CD4-positive, alpha-beta T cell treated with Interleukin-15 for 4 hours (primary cell): ENCODE data around the gene BRME1.

ENCODE experiments used
- DNase-seq: peaks from one replicate; pipeline ENCODE4 v3.0.0-alpha.2; 2020; ENCODE audit warnings: low spot score

The BRME1 gene

DNA sequence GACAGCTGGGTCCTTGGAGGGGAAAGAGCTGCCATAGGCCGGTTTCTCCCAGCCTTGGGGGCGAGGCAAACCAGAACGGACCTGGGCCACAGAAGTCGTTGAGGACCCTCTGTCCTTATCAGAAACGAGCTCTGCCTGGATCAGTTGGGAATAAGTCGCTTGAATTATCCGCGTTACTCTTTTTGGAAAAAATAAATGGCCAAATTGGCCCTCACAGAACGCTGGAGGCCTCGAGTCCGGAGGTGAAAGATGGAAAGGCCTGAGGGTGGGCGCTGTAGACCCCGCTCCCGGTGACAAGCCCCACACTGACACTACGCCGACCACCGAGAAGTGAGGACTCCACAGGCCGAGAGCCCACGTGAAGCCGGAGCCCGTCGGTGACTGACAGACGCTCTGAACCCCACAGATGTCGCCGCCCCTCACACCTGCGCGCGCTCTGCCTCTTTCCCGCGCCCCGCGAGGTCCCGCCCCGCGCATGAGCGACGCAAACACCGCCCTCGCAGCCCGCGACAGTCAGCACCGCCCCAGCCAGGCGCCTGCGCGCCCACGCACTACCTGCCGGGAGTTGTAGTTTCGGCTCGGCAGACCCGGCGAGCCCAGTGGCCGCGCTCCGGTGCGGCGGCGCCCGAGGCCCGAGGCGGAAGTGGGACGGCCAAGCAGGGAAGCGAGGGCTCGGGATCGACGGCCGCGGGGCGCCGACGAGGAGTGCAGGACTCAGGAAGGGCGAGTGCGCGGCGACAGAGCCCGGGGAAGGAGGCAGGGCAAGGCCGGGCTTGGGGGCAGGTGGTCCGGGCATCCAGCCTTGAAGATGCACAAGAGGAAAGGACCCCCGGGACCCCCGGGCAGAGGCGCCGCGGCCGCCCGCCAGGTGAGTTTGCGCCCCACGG, at the start of gene BRME1, which contains the start of gene CC2D1A:
Gene BRME1, minus strand, starts transcription at position 484 of the 887 bp plus-strand sequence. CDS start 1,225 bp downstream, outside the sequence.
Gene CC2D1A, plus strand, starts transcription at position 568 of the 887 bp plus-strand sequence. Its CDS starts 241 bp downstream, at position 809.
- peak; percentile 93 for DNase-seq

DNA sequence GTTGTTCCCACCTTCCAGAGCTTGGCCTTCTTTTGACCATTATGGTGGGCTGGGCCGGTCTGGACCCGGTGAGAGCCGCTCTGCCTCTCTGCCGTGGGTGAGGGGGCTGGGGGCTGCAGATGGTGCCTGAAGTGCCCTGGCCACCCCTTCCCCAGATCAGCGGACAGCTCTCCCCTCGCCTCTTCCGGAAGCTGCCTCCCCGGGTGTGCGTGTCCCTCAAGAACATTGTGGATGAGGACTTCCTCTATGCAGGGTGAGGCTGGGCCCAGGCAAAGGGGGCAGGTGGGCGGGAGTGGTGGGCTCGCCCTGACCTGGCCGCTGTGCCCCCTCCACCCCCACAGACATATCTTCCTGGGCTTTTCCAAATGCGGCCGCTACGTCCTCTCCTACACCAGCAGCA, 48.3 kb upstream of the BRME1 start:
- DNase-seq, result no peak

DNA sequence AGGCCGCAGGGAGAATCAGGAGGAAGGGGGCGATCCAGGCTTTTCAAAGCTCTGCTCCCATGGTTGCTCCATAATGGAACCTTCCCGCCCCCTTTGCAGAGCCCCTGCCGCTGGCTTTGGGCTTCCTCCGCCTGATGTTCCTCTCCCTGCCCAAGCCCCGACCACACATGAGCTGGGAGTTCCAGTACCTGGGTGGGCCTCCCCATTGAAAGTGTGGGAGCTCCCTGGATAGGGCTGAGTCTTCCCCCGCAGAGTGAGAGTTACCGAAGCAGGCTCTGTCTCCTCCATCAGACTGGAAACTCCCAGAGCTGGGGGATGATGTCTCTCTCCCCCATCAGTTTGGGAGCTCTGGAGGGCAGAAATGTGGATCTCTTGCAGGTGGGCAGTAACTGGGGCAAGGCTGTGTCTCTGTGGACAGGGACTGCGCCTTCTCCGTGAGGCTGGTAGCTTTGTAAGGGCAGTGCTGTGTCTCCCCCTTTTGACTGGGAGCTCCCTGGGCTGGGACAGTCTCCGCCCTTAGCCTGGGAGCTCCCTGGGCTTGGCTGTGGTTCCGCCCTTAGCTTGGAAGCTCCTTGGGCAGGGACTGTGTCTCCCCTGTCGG, 47.1 kb upstream of the BRME1 start:
- DNase-seq, result no peak

DNA sequence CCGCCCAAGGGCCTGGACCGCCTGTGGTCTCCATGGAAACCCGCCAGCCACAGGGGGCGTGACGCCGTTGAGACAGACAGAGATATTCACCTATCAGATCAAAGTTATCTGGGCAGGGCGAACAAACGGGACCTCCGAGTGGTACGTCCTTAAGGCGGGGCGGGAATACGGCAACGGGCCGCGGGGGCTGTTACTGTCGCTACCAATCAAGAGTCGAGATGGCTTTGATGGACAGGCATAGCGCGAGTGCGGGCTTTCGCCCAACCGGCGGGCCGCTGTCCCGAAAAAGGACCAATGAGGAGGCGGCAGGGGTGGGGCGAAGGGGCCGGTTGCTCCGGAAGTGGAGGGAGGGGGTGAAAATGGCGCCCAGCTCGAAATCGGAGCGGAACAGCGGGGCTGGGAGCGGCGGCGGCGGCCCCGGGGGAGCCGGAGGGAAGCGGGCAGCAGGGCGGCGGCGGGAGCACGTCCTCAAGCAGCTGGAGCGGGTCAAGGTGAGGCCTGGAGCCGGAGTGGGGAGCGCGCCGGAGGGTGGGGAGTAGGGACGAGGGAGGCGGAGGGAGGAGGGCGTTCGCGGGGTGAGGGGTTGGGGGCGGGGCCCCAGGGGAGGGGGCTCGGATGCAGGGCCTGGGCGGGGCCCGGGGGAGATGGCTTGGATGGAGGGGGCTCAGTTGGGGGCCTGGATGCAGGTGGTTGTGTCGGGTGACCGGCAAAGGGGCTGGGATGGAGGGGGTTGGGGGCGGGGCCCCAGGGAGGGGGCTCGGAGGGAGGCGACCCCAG, 46.4 kb upstream of the BRME1 start, which contains the start of gene DCAF15:
Gene DCAF15, plus strand, starts transcription at position 356 of the 777 bp plus-strand sequence. Its CDS starts 4 bp downstream, at position 360.
- DNase-seq, result peak; percentile 100

DNA sequence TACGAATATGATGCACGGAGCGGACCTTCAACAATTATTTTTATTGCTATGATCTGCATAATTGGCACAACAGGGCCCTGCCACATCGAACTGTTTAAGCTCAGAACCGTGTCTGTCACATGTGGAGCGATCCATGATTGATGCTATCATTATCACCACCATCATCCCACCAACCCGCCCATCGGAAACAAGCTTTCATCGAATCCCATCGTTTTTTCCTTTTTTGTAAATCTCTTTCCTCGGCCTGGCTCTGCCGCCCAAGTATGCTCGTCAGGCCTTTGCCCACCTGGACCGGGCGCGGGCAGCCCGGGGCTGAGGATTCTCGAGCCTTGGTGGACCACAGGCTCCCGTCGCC, 45.9 kb upstream of the BRME1 start:
- DNase-seq, result no peak

DNA sequence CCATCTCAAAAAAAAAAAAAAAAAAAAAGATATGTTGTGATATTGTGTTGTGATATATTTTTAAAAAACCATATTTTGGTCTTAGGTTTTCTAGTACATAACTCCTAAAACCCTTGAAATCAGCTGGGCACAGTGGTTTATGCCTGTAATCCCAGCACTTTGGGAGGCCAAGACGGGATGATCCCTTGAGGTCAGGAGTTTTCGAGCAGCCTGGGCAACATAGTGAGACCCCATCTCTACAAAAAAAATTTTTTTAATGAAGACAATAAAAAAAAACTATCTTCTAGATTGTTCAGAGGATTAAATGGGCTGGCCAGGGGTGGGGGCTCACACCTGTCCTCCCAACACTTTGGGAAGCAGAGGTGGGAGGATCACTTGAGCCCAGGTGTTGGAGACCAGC, 45.1 kb upstream of the BRME1 start:
- DNase-seq, result no peak

DNA sequence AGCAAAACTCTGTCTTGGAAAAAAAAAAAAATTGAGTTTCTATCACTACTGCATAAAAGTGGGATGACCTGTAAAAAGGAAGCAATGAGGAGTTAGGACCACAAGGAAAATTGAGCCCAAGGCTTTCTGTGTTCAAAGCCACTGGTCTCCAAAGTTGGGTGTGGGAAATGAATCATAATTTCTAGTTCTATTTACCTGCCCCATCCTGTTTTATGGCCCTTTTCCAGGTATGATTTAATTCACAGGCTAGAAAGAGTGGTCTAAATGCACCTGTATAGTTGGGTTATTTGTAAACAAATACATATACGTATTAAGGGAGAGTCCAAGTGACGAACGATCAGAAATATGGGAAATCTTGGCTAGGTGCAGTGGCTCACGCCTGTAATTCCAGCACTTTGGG, 40.5 kb upstream of the BRME1 start:
- no peak for DNase-seq

DNA sequence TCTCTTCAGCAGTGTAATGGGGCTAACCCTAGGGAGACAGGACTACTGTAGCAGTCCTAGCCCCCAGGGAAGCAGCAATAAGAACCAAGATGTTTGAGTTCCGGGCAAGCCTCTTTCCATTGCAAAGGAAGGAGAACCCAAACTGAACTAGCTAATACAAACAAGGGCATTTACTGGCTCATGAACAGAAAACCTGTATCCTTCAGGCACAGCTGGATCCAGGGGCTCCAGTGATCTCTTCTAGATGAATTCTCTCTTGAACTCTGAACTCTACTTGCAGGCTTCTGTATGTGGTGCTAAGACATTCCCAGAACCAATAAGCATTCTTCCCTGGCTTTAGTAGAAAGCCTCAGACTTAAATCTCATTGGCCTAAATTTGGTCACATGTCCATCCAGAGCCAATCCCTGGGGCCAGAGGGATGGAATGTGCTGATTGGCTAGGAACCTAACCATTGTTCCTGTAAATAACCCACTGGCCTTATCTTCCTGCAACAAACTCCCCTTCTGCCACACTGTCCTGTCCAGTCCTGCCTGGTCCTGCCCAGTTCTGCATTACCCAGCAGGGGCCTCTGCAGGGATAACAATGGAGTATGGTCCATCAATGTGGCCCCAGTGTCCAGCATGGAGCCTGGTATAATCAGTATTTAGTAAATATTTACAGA, 36.2 kb upstream of the BRME1 start:
- no peak for DNase-seq

DNA sequence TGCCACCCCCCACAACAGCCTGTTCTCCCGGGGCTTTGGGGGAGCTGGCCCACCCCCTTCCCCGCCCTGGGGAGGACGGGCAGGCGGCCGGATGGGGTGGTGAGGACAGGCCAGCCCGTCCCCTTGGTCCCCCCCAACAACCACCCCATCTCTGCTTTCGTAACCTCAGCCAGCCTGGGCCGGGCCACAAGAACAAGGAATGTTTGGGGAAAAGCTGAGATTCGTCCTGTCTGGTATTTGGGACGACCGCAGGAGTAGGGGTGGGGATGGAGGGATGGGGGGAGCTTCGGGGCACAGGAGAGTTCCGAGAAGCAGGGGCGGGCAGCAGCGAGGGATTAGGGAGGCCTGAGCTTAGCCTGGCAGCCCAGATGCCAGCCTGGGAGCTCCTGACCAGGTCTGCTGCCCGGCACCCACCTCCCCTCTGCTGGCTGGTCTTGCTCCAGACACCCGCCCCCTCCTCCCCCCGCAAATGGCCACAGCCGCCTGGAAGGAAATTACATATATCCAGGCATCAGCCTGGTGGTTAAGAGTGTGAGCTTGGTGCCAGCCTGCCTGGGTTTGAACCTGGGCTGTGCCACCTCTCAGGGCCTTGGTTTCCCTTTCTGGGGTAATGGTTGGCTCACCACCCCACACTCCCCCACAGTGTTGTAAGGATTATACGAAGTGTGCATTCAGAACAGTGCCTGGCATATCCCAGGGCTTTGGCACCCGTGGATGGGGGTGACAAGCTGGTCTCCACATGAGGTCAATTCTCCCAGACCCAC, 32.6 kb upstream of the BRME1 start, which contains the start of gene PODNL1:
Gene PODNL1, minus strand, starts transcription at position 117 of the 764 bp plus-strand sequence. CDS start 236 bp downstream, outside the sequence.
- no peak for DNase-seq

DNA sequence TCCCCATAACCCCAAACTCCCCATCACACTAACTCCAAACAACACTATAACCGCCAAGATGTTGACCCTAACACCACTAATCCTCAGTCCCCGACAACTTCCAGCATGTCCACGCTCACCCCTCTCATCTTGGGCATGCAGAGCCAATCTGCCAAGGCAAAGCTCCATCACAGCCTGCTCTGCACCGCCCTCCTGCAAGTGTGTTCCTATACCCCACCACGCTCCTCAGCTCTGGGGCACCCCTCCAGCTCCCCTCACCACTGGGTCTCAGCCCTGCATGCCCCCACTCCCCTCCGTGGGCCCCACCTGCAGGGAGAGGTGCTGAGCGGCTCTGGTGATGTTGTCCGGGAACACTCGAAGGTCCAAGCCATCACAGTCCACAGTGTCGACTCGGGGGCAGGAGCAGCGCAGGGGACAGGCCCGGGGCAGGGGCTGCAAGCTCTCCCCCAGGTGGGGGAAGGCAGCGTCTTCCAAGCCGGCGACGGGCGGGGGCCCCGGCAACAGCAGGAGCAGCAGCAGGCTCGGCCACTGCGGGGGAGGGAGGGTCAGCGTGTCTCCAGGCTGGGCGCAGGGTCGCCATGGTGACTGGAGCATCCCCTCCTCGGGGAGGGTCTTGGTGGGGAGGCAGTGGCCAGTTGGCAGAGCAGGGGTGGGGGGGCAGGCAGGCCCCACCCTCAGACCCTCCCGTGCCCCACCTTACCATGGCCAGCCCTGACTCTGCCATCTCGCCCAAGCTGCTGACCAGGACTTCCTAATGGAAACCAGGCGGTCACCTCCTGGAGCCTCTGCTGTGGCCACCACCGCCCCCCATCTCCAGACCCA, 31.8 kb upstream of the BRME1 start:
- DNase-seq, result no peak

DNA sequence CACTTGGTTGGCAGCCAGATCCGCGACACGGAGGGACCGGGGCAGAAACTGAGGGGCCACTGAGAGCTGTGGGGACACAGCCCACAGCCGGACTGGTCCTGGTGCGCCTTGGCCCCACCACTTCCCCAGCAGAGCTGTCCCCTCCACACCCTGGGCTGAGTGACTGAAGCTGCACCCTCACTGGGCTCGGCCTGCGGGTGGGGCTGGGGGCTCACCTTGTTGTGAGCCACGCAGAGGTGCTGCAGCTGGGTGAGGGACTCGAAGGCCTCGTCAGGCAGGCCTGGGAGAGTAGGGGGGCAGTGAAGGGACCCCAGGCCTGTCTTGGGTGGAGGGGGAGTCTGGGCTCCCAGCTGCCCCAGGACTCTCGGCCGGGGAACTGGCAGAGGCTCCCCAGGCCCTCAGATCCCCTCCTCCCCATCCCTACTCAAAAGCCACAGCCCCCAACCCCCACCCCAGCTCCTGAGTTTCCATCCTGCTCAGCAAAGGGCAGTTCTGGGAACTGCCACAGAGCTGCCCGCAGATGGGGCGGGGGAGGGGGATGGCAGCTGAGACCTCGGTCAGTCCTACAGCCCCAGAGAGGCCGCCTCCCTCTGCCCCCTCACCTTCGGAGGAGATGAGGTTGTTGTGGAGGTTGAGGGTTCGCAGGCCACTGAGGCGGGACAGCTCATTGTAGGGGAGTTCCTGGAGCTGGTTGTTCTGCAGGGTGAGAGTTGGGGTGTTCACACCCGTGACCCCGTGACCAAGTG, 30.0 kb upstream of the BRME1 start:
- no peak for DNase-seq

DNA sequence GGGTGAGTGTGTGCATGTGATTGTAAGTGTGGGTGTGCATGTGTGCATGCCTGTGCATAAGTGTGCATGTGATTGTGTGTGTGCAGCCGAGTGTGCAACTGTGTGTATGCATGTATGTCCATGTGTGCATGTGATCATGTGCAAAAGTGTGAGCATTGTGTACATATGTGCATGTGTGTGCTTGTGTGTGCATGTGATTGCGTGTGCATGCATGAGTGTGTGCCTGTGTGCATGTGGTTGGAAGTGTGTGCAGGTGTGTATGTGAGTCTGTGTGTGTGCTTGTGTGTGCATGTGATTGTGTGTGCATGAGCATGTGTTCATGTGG, 28.8 kb upstream of the BRME1 start:
- no peak for DNase-seq

DNA sequence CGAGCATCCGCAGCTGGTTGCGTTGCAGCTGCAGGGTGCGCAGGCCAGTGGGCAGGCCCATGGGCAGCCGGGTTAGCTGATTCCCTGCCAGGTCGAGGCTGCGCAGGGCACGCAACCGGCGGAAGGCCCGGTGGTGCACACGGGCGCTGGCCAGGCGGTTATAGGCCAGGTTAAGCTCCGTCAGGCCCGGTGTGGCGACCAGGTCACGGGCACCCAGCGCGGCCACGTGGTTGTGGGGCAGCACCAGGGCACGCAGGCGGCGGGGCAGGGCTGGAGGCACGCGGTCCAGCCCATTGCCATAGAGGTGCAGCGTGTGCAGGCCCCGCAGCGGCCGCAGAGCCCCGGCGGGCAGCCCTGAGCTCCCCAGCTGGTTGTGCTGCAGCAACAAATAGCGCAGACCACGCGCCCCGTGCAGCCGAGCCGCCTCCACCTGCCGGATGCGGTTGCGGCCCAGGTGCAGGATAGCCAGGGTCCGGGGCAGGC, 27.0 kb upstream of the BRME1 start:
- no peak for DNase-seq

DNA sequence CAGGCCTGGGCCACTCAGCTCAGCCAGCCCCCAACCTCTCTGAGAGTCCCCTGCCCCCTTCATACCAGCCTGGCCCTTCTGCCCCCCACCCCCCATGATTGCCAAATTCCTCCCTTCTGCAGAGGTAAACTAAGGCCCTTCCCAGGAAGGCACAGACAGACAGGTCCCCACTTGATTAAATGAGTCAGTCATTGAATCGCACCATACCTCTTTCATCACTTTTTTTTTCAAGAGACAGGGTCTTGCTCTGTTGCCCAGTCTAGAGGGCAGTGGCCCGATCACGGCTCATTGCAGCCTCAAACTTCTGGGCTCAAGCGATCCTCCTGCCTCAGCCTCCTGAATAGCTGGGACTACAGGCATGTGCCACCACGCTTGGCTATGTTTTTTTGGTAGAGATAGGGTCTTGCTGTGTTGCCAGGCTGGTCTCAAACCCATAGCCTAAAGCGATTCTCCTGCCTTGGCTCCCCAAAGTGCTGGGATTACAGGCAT, 26.3 kb upstream of the BRME1 start:
- DNase-seq, result no peak

DNA sequence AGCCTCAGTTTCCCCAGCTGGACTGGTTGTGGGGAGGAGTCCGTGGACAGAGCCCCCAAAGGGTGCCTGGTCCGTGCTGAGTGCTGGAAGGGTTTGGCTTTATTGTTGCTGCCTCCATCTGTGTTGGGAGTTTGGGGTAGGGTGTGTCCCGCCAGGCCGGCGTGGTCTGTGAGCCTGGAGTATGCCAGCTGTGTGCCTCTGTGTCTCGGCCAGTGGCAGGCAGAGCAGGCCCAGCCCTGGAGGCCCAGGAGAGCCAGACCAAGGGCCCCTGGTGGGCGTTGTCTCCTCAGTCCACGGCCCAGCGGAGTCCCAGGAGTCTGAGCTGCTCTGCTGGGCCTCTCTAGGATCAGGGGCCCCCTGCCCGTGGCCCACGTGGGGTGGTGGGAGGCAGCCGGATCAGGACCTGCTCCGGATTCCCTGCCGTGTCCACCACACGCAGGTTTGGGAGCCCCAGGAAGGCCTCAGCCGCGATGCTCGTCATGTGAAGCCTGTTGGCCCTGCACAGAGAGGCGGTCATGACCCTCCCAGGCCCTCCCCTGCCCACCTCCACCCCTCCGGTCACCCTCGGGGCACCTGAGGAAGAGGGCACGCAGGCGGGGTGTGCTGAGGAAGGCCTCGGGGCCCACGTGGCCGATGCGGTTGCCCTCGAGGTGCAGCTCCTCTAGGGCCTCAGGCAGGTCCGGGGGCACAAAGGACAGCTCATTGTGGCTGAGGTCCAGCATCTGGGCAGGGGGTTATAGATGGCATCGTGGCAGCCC, 25.7 kb upstream of the BRME1 start:
- DNase-seq, result no peak

DNA sequence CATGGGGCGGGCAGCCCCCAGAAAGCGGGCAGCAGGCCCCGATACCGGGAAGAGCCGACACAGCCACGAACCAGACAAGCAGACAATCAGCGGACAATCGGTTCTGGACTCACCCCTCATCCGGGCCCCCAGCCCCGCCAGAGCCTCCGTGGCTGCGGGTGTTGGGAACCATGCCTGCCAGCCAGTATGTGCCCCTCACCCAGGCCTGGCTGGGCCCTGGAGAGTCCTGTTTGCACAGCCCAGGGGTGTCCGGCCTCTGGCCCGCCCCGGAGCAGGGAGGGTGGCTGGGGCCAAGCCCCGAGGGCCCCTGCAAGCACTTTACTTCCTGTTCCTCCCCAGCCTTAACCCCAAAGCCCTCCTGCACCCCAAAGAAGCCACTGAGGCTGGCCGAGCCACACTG, 24.5 kb upstream of the BRME1 start:
- no peak for DNase-seq

DNA sequence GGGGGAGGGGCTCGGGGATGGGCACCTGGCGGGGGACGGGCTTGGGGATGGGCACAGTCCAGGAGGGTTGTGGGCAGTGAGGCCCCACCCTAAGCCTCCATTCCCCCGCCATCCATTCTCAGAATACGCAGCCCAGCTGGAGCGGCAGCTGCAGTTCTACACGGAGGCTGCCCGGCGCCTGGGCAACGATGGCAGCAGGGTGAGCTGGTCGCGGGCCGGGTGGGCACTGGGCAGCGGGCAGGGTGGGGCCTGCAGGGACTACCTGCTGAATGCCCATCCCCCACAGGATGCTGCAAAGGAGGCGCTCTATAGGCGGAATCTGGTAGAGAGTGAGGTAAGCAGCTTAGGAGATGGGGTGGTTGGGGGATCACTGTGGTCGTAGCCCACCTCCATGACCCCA, 24.0 kb upstream of the BRME1 start:
- no peak for DNase-seq

DNA sequence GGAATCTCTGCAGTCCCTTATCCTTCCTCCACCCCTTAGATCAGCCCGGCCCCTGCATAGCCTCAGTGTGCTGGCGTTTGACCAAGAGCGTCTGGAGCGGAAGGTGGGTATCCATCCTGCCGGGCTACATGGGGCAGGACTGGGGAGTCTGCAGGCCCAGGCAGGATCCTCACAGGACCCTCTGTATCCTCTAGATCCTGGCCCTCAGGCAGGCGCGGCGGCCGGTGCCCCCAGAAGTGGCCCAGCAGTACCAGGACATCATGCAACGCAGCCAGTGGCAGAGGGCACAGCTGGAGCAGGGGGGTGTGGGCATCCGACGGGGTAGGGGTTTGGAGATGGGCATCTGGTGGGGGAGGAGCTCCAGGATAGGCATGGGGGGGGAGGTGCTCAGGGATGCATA, 23.4 kb upstream of the BRME1 start:
- DNase-seq, result no peak

DNA sequence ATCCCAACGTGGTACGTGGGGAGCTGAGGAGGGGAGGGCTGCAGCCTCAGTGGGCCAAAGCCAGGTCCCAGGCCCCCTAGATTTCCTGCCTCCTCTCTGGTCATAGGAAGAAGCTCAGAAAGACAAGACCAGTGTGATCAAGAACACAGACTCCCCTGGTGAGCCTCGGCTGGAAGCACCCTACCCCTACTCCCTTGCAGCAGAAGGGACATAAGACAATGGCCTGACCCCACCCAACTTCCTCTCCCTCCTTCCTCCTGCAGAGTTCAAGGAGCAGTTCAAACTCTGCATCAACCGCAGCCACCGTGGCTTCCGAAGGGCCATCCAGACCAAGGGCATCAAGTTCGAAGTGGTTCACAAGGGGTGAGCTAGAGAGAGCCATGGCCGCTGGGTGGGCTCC, 20.8 kb upstream of the BRME1 start:
- DNase-seq, result no peak
